ENCODE results near the gene FHOD3.

DNA sequence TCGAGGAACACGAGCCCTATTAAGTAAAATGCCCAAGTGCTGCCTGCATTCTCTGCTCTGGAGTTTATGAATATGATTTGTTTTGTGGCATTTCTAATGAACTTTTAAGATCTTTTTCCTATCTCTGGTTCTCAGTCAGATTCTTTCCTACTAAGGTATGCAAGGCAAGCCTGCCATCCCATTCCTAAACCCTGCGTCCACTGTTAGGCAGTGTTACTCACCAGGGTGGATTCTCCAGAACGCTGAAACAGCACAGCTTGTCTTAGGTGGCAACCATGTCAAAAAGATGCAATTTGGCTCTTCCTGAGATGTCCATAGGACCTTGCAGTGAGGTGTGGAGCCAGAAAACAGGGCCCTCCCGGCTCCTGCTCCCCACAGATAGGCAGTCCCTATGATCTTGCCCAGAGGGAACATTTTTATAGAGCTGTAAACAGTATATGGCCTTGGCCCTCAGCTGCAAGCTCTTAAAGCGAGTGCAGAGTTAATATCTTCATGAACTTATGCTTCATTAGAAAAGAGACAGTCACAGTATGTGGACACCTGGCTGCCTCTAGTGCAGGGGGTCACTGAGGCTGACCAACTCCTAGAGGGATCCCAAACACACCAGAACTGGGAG is 446.9 kb downstream of the FHOD3 start:
- TF ChIP-seq POLR2A (IDR thresholded peaks at IDR 0.05; ENCODE audit: low read length) (no peak), GATA1 (IDR thresholded peaks at IDR 0.05; ENCODE audit: low read depth, low read length) (no peak)
